ENCODE results near the gene SLC35D3. TPM values are rescaled to one million over a fixed set of nuclear protein-coding genes. Genes with fewer than 3 reads are reported as not detected.
A peak's percentile ranks its signal among the peaks of the same experiment; 100 is the strongest.

Gene SLC35D3
- total and polyA plus RNA-seq, 2 donors (not counting 3 experiments of a cell fraction or from before 2014, with no cell fraction given) = not detected

GRCh38 chr6:136923116-136923953, 1.2 kb downstream of the SLC35D3 start:
- TF ChIP-seq GATA2 (IDR thresholded peaks at IDR 0.05; ENCODE audit: insufficient read depth, insufficient read length, low read depth, low read length) (no peak), EZH2 (IDR thresholded peaks at IDR 0.05; ENCODE audit: borderline replicate concordance, low read depth, low read length, severe bottlenecking) (peak; percentile 70)
- intact Hi-C loops (cut with micrococcal nuclease) = loop anchor here (5.0 to 10.0 kb wide), 4 partner anchors 99 to 369 kb away; partner anchors contain the start of genes MAP3K5, MAP7 and PEX7
- DNase-seq (ENCODE audit: low read depth, low spot score) (no peak), FAIRE-seq (no peak)
- H3K79me2 ChIP-seq (ENCODE audit: control insufficient read depth, insufficient read depth, low read length) = no peaks in the 10 kb centered on the region
- H3K9me1 ChIP-seq (replicated peaks; ENCODE audit: control insufficient read depth, extremely low read depth, insufficient read depth, low read length) = no peaks in the 10 kb centered on the region
- peaks cover 32 to 53% of the 10 kb centered on the region in 2 experiments for H3K27me3 ChIP-seq (ENCODE audit: control insufficient read depth in 2 of 2, insufficient read depth in 2 of 2, low read length in 2 of 2)
- H3K36me3 ChIP-seq (ENCODE audit: control insufficient read depth in 2 of 2, extremely low read depth in 1 of 2, insufficient read depth in 2 of 2, low read length in 2 of 2) = no peaks in the 10 kb centered on the region
- H3K9ac ChIP-seq (replicated peaks; ENCODE audit: extremely low read depth, insufficient read depth, low read length) = no peak overlapping the region
- H3K4me1 ChIP-seq (ENCODE audit: control insufficient read depth, extremely low read depth, insufficient read depth, low read length) = peaks cover 23% of the 10 kb centered on the region
- H4K20me1 ChIP-seq (replicated peaks; ENCODE audit: control insufficient read depth, extremely low read depth, insufficient read depth, low read length) = no peaks in the 10 kb centered on the region
- H2AFZ ChIP-seq (ENCODE audit: low read depth, low read length) = no peak overlapping the region
- no TSS peak for BruUV-seq (replicated peaks)
- CTCF ChIA-PET = no interaction called here
- dilution Hi-C loops (cut with MboI; ENCODE audit: extremely low pct_ligation_motif_present, low sequenced_read_pairs) = no loop called here
- H3K4me3 ChIP-seq (replicated peaks in 1 of 3; ENCODE audit: insufficient read depth in 1 of 3, low read depth in 1 of 3, low read length in 3 of 3) = no peak overlapping the region
- no peak overlapping the region for H3K27ac ChIP-seq (ENCODE audit: insufficient read depth, low read depth, low read length)
- H3K4me2 ChIP-seq (ENCODE audit: insufficient read depth, low read length) = no peak overlapping the region
- POLR2A ChIA-PET = no interaction called here
- no peaks in the 10 kb centered on the region for H3K9me3 ChIP-seq (replicated peaks; ENCODE audit: control insufficient read depth, insufficient read depth, low read length)

- H3K27ac ChIP-seq (ENCODE audit: insufficient read depth, low read depth, low read length) = no peak overlapping the region
- no TSS peak for BruUV-seq (replicated peaks)
- H3K27me3 ChIP-seq (ENCODE audit: control insufficient read depth in 2 of 2, insufficient read depth in 2 of 2, low read length in 2 of 2) = peaks cover 32 to 53% of the 10 kb centered on the region in 2 experiments
- H3K4me2 ChIP-seq (ENCODE audit: insufficient read depth, low read length) = no peak overlapping the region
- H3K36me3 ChIP-seq (ENCODE audit: control insufficient read depth in 2 of 2, extremely low read depth in 1 of 2, insufficient read depth in 2 of 2, low read length in 2 of 2) = no peaks in the 10 kb centered on the region
- no peak overlapping the region for H2AFZ ChIP-seq (ENCODE audit: low read depth, low read length)
- no peak overlapping the region for H3K4me3 ChIP-seq (replicated peaks in 1 of 3; ENCODE audit: insufficient read depth in 1 of 3, low read depth in 1 of 3, low read length in 3 of 3)
- POLR2A ChIA-PET = no interaction called here
- no peaks in the 10 kb centered on the region for H3K9me1 ChIP-seq (replicated peaks; ENCODE audit: control insufficient read depth, extremely low read depth, insufficient read depth, low read length)
- H4K20me1 ChIP-seq (replicated peaks; ENCODE audit: control insufficient read depth, extremely low read depth, insufficient read depth, low read length) = no peaks in the 10 kb centered on the region
- FAIRE-seq (no peak), DNase-seq (ENCODE audit: low read depth, low spot score) (no peak)
- H3K9ac ChIP-seq (replicated peaks; ENCODE audit: extremely low read depth, insufficient read depth, low read length) = no peak overlapping the region
- peaks cover 23% of the 10 kb centered on the region for H3K4me1 ChIP-seq (ENCODE audit: control insufficient read depth, extremely low read depth, insufficient read depth, low read length)
- H3K9me3 ChIP-seq (replicated peaks; ENCODE audit: control insufficient read depth, insufficient read depth, low read length) = no peaks in the 10 kb centered on the region
- dilution Hi-C loops (cut with MboI; ENCODE audit: extremely low pct_ligation_motif_present, low sequenced_read_pairs) = no loop called here
- H3K79me2 ChIP-seq (ENCODE audit: control insufficient read depth, insufficient read depth, low read length) = no peaks in the 10 kb centered on the region
- intact Hi-C loops (cut with micrococcal nuclease) = loop anchor here (5.0 to 10.0 kb wide), 4 partner anchors 99 to 369 kb away; partner anchors contain the start of genes MAP3K5, MAP7 and PEX7
- CTCF ChIA-PET = interaction anchor here (0.6 to 3.1 kb wide), 3 partner anchors 8 to 280 kb away, joined by 3 to 13 read pairs (median 10); no protein-coding TSS in a partner anchor
- TF ChIP-seq MAX (IDR thresholded peaks at IDR 0.05; ENCODE audit: insufficient read depth, insufficient read length) = no peak
- TF ChIP-seq EZH2 (IDR thresholded peaks at IDR 0.05; ENCODE audit: borderline replicate concordance, low read depth, low read length, severe bottlenecking) = no peak
- no peak for TF ChIP-seq JUN (IDR thresholded peaks at IDR 0.05; ENCODE audit: borderline replicate concordance, insufficient read depth, insufficient read length, low read depth)
- TF ChIP-seq FOS (IDR thresholded peaks at IDR 0.05; ENCODE audit: borderline replicate concordance, insufficient read depth, low read length) = no peak
- TF ChIP-seq CTCF (IDR thresholded peaks at IDR 0.05; ENCODE audit: extremely low read depth in 1 of 2, insufficient read depth in 1 of 2, low read depth in 1 of 2, low read length in 2 of 2) = no peak
- TF ChIP-seq GATA2 (IDR thresholded peaks at IDR 0.05; ENCODE audit: insufficient read depth, insufficient read length, low read depth, low read length) = no peak
- no peak for TF ChIP-seq POLR2A (IDR thresholded peaks at IDR 0.05; ENCODE audit: low read depth, low read length)
- TF ChIP-seq MYC (IDR thresholded peaks at IDR 0.05; ENCODE audit: low read depth, low read length) = no peak
- TF ChIP-seq POLR2AphosphoS5 (IDR thresholded peaks at IDR 0.05; ENCODE audit: insufficient read depth, low read depth, low read length) = no peak
Measured at GRCh38 chr6:136923954-136924673, 2.0 kb downstream of the SLC35D3 start.

Data from endothelial cell of umbilical vein (primary cell).